C4-2B (cell line): ENCODE results near the gene KCNJ18.
"Not testable (repeated sequence)": the region's sequence is repeated elsewhere in the genome, so short reads cannot be mapped to it uniquely, and the experiment has no call there.

Experiments
- ZFX ChIP-seq: fragments of 450-650 bp; IDR thresholded peaks from 2 replicates; pipeline ENCODE4 v1.6.1; 2017
- TF ChIP-seq, protein P1 (sequence below): fragments of 450-650 bp; conservative IDR thresholded peaks from 2 replicates; pipeline ENCODE4 v1.5.1; 2017; ENCODE audit warnings: mild to moderate bottlenecking

DNA sequence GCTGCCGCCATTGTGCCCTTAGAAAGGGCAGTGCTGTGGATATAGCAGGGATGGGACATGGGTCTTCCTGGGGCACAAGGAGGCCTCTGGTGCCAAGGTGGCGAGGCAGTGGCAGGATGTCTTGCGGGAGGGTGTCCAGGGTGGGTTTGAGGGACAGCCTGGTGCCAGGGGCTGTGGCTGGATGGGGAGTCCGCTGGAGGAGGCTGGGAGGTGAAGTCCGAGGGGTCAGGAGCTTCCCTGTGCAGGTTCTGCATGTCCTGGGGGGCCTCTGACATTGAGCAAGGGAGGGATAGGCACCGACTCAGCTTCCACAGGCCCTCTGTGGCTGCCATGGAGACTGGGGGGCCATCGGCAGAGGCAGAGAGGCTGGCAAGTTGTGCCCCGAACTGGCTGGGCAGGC, 9.7 kb downstream of the KCNJ18 start:
- TF ChIP-seq, protein P1, sequence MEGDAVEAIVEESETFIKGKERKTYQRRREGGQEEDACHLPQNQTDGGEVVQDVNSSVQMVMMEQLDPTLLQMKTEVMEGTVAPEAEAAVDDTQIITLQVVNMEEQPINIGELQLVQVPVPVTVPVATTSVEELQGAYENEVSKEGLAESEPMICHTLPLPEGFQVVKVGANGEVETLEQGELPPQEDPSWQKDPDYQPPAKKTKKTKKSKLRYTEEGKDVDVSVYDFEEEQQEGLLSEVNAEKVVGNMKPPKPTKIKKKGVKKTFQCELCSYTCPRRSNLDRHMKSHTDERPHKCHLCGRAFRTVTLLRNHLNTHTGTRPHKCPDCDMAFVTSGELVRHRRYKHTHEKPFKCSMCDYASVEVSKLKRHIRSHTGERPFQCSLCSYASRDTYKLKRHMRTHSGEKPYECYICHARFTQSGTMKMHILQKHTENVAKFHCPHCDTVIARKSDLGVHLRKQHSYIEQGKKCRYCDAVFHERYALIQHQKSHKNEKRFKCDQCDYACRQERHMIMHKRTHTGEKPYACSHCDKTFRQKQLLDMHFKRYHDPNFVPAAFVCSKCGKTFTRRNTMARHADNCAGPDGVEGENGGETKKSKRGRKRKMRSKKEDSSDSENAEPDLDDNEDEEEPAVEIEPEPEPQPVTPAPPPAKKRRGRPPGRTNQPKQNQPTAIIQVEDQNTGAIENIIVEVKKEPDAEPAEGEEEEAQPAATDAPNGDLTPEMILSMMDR = not testable (repeated sequence)
- TF ChIP-seq ZFX = not testable (repeated sequence)
